DMS53 treated with DMSO at 0.1 percent for 48 hours (cell line): Measurements from ENCODE around the gene PRDM15.
A peak's percentile ranks its signal among the peaks of the same experiment; 100 is the strongest.

ENCODE experiments used
- DNase-seq: peaks from one replicate; lab custom pipeline; 2025; ENCODE audit not compliant: unreplicated experiment; lab: John Stamatoyannopoulos, UW

The PRDM15 gene

GRCh38 chr21:41751611-41752011 is 127.5 kb downstream of the PRDM15 start:
- peak; percentile 31 for DNase-seq

- DNase-seq = no peak
These were observed 128.5 kb downstream of the PRDM15 start for GRCh38 chr21:41750532-41751151.

- no peak for DNase-seq
These were observed 129.1 kb downstream of the PRDM15 start for GRCh38 chr21:41750051-41750450.

GRCh38 chr21:41749286-41749685 is 129.9 kb downstream of the PRDM15 start:
- no peak for DNase-seq
